ENCODE data around the gene ATG16L1.

The ATG16L1 gene

GRCh38 chr2:233227346-233227978, 24.0 kb upstream of the ATG16L1 start:
- TF ChIP-seq CTCF (conservative IDR thresholded peaks at IDR 0.05): no peak
- TF ChIP-seq ZFX (IDR thresholded peaks at IDR 0.05): no peak
- no peak overlapping the region for H3K27ac ChIP-seq

- TF ChIP-seq CTCF (conservative IDR thresholded peaks at IDR 0.05): no peak
- TF ChIP-seq ZFX (IDR thresholded peaks at IDR 0.05): no peak
- no peak overlapping the region for H3K27ac ChIP-seq
These were observed 23.1 kb upstream of the ATG16L1 start for GRCh38 chr2:233228376-233228775.

GRCh38 chr2:233233618-233234230, 17.7 kb upstream of the ATG16L1 start:
- no peak overlapping the region for H3K27ac ChIP-seq
- no peak for TF ChIP-seq CTCF (conservative IDR thresholded peaks at IDR 0.05)
- TF ChIP-seq ZFX (IDR thresholded peaks at IDR 0.05): no peak

GRCh38 chr2:233234264-233234663, 17.2 kb upstream of the ATG16L1 start:
- no peak overlapping the region for H3K27ac ChIP-seq
- TF ChIP-seq CTCF (conservative IDR thresholded peaks at IDR 0.05) (no peak), ZFX (IDR thresholded peaks at IDR 0.05) (no peak)

- TF ChIP-seq ZFX (IDR thresholded peaks at IDR 0.05) (no peak), CTCF (conservative IDR thresholded peaks at IDR 0.05) (no peak)
- no peak overlapping the region for H3K27ac ChIP-seq
These were observed 16.5 kb upstream of the ATG16L1 start for GRCh38 chr2:233234996-233235395.

- no peak overlapping the region for H3K27ac ChIP-seq
- TF ChIP-seq CTCF (conservative IDR thresholded peaks at IDR 0.05) (no peak), ZFX (IDR thresholded peaks at IDR 0.05) (no peak)
These were observed 15.5 kb upstream of the ATG16L1 start for GRCh38 chr2:233235977-233236376.

- no peak for TF ChIP-seq ZFX (IDR thresholded peaks at IDR 0.05)
- no peak for TF ChIP-seq CTCF (conservative IDR thresholded peaks at IDR 0.05)
- H3K27ac ChIP-seq: no peak overlapping the region
These were observed 14.5 kb upstream of the ATG16L1 start for GRCh38 chr2:233236820-233237589.

All from C4-2B (cell line).